HG02938 (cell line): ENCODE data around the gene SRSF5.
"Not testable (repeated sequence)": the region's sequence is repeated elsewhere in the genome, so short reads cannot be mapped to it uniquely, and the experiment has no call there.

ENCODE experiments used
- ATAC-seq: cut with Tn5 transposase; IDR thresholded peaks from one replicate; pipeline ENCODE4 v1.9.1; 2021; ENCODE audit warnings: mild to moderate bottlenecking, moderate library complexity; ENCODE audit not compliant: unreplicated experiment

Gene SRSF5

GRCh38 chr14:69804902-69805301, 38.0 kb downstream of the SRSF5 start:
- no peak for ATAC-seq

GRCh38 chr14:69807192-69807591, 40.2 kb downstream of the SRSF5 start:
- ATAC-seq, result no peak

- ATAC-seq, result no peak
These were observed 42.2 kb downstream of the SRSF5 start for GRCh38 chr14:69808919-69809808.

GRCh38 chr14:69811227-69811867, 44.4 kb downstream of the SRSF5 start:
- no peak for ATAC-seq

- ATAC-seq, result no peak
These were observed 44.9 kb downstream of the SRSF5 start for GRCh38 chr14:69811868-69812252.

- no peak for ATAC-seq
These were observed 45.8 kb downstream of the SRSF5 start for GRCh38 chr14:69812711-69813110.

GRCh38 chr14:69813346-69813745, 46.4 kb downstream of the SRSF5 start:
- not testable (repeated sequence) for ATAC-seq

GRCh38 chr14:69814397-69814796, 47.5 kb downstream of the SRSF5 start:
- no peak for ATAC-seq

- ATAC-seq, result no peak
These were observed 48.6 kb downstream of the SRSF5 start for GRCh38 chr14:69815556-69815955.

- no peak for ATAC-seq
These were observed 49.3 kb downstream of the SRSF5 start for GRCh38 chr14:69816216-69816615.

GRCh38 chr14:69818758-69819191, 51.8 kb downstream of the SRSF5 start:
- ATAC-seq, result no peak

- no peak for ATAC-seq
These were observed 52.7 kb downstream of the SRSF5 start for GRCh38 chr14:69819607-69820006.

GRCh38 chr14:69820991-69821390, 54.0 kb downstream of the SRSF5 start:
- no peak for ATAC-seq
